NCI-H2227 (cell line): ENCODE results near the gene RAB27B.
"Not testable (repeated sequence)": the region's sequence is repeated elsewhere in the genome, so short reads cannot be mapped to it uniquely, and the experiment has no call there.

Experiments used
- DNase-seq: peaks from one replicate; lab custom pipeline; 2025; ENCODE audit not compliant: unreplicated experiment; lab: John Stamatoyannopoulos, UW

RAB27B gene

GRCh38 chr18:54813977-54814565, 14.2 kb upstream of the RAB27B start:
- no peak for DNase-seq

- no peak for DNase-seq
These were observed 13.2 kb upstream of the RAB27B start for GRCh38 chr18:54815086-54815485.

GRCh38 chr18:54820785-54821275, 7.4 kb upstream of the RAB27B start:
- not testable (repeated sequence) for DNase-seq

GRCh38 chr18:54822872-54823845, 5.1 kb upstream of the RAB27B start:
- no peak for DNase-seq

- no peak for DNase-seq
These were observed 3.5 kb upstream of the RAB27B start for GRCh38 chr18:54824761-54825160.

GRCh38 chr18:54825601-54826344, 2.5 kb upstream of the RAB27B start:
- DNase-seq, result no peak

GRCh38 chr18:54828986-54829385, 709 bp downstream of the RAB27B start:
- DNase-seq, result no peak

- no peak for DNase-seq
These were observed 1.6 kb downstream of the RAB27B start for GRCh38 chr18:54829856-54830255.

- no peak for DNase-seq
These were observed 2.0 kb downstream of the RAB27B start for GRCh38 chr18:54830260-54830659.

- DNase-seq, result no peak
These were observed 2.6 kb downstream of the RAB27B start for GRCh38 chr18:54830866-54831265.

GRCh38 chr18:54835944-54836343, 7.7 kb downstream of the RAB27B start:
- DNase-seq, result no peak

- no peak for DNase-seq
These were observed 15.0 kb downstream of the RAB27B start for GRCh38 chr18:54843314-54843713.

- DNase-seq, result no peak
These were observed 17.5 kb downstream of the RAB27B start for GRCh38 chr18:54845787-54846186.

GRCh38 chr18:54848121-54848520, 19.8 kb downstream of the RAB27B start:
- no peak for DNase-seq

GRCh38 chr18:54849683-54850082, 21.4 kb downstream of the RAB27B start:
- no peak for DNase-seq

- no peak for DNase-seq
These were observed 22.3 kb downstream of the RAB27B start for GRCh38 chr18:54850598-54850997.

GRCh38 chr18:54852780-54853675, 24.8 kb downstream of the RAB27B start:
- no peak for DNase-seq

- DNase-seq, result not testable (repeated sequence)
These were observed 26.8 kb downstream of the RAB27B start for GRCh38 chr18:54855050-54855449.

GRCh38 chr18:54856105-54856646, 27.9 kb downstream of the RAB27B start:
- no peak for DNase-seq

- no peak for DNase-seq
These were observed 29.2 kb downstream of the RAB27B start for GRCh38 chr18:54857499-54857898.
